MCF 10A (cell line): Measurements from ENCODE around the gene TMEM220. TPM values are rescaled to one million over a fixed set of nuclear protein-coding genes. Genes with fewer than 3 reads are reported as not detected.

Experiments used
- BruUV-seq: library from RNA; stranded (reverse); fragments of 400-500 nt; replicated peaks from 2 replicates; lab custom pipeline; 2021; lab: Mats Ljungman, UMichigan
- CTCF ChIA-PET: fragments of 300-600 bp; sonication (Branson Sonifier 250); formaldehyde crosslinking; extraction: SDS; loops from one replicate; lab custom pipeline; 2021; ENCODE audit warnings: antibody characterized with exemption, inconsistent platforms; lab: Yijun Ruan, JAX
- POLR2A ChIA-PET: fragments of 300-600, 350-650 bp; sonication (Branson Sonifier 250); formaldehyde crosslinking; extraction: SDS; loops from one replicate; lab custom pipeline; 2020; ENCODE audit warnings: antibody characterized with exemption, inconsistent platforms; lab: Yijun Ruan, JAX
- DNase-seq: peaks from one replicate; pipeline ENCODE4 v3.0.0-alpha.2; 2018; ENCODE audit not compliant: unreplicated experiment
- H3K27ac Mint-ChIP-seq: one replicate; pipeline ENCODE4 v1.8.0; 2022; ENCODE audit warnings: mild to moderate bottlenecking, low read depth, mixed read lengths; ENCODE audit not compliant: unreplicated experiment
- H3K27me3 Mint-ChIP-seq: one replicate; pipeline ENCODE4 v1.8.0; 2022; ENCODE audit warnings: mixed read lengths; ENCODE audit not compliant: insufficient read depth, unreplicated experiment
- H3K36me3 Mint-ChIP-seq: one replicate; pipeline ENCODE4 v1.8.0; 2022; ENCODE audit warnings: mild to moderate bottlenecking, moderate library complexity, mixed read lengths; ENCODE audit not compliant: insufficient read depth, unreplicated experiment
- H3K4me1 Mint-ChIP-seq: one replicate; pipeline ENCODE4 v1.8.0; 2022; ENCODE audit warnings: mixed read lengths; ENCODE audit not compliant: insufficient read depth, unreplicated experiment
- H3K4me3 Mint-ChIP-seq: one replicate; pipeline ENCODE4 v1.8.0; 2022; ENCODE audit warnings: mild to moderate bottlenecking, moderate library complexity, mixed read lengths; ENCODE audit not compliant: unreplicated experiment
- H3K9me3 Mint-ChIP-seq: one replicate; pipeline ENCODE4 v1.8.0; 2022; ENCODE audit warnings: mixed read lengths; ENCODE audit not compliant: unreplicated experiment
- CTCF ChIP-seq: fragments of 200-600 bp; IDR thresholded peaks from one replicate; pipeline ENCODE4 v1.8.0; 2022; ENCODE audit warnings: antibody characterized with exemption, mild to moderate bottlenecking; ENCODE audit not compliant: unreplicated experiment
- intact Hi-C: fragments of 100-400 bp; cut with micrococcal nuclease; formaldehyde crosslinking; loops from 2 replicates; pipeline ENCODE4 v1.14.1; 2022
- total RNA-seq: library from RNA; stranded (reverse); gene quantifications from 2 replicates; pipeline ENCODE4 v1.2.3, GENCODE V29; 2022

TMEM220 gene
- total RNA-seq, 1 experiment from 2014 or later: 1.1 TPM

GRCh38 chr17:10673312-10673711, 56.5 kb downstream of the TMEM220 start:
- Mint-ChIP-seq H3K27ac (no peak overlapping the region), H3K36me3 (peaks cover 12% of the 10 kb centered on the region), H3K9me3 (no peaks in the 10 kb centered on the region), H3K4me3 (no peak overlapping the region), H3K4me1 (no peaks in the 10 kb centered on the region), H3K27me3 (no peaks in the 10 kb centered on the region)
- no peak for DNase-seq
- no TSS peak for BruUV-seq
- POLR2A ChIA-PET: no interaction called here
- CTCF ChIA-PET: no interaction called here
- intact Hi-C loops: no loop called here
- TF ChIP-seq CTCF: no peak

- Mint-ChIP-seq H3K27me3 (no peaks in the 10 kb centered on the region), H3K9me3 (no peaks in the 10 kb centered on the region), H3K27ac (no peak overlapping the region), H3K4me1 (no peaks in the 10 kb centered on the region), H3K36me3 (no peaks in the 10 kb centered on the region), H3K4me3 (no peak overlapping the region)
- POLR2A ChIA-PET: no interaction called here
- BruUV-seq: no TSS peak
- CTCF ChIA-PET: interaction anchor here (0.7 kb wide), 1 partner anchor 18 kb away, joined by 3 read pairs; no protein-coding TSS in a partner anchor
- DNase-seq: no peak
- no peak for TF ChIP-seq CTCF
- intact Hi-C loops: no loop called here
These were observed 61.0 kb downstream of the TMEM220 start for GRCh38 chr17:10668775-10669174.

- Mint-ChIP-seq H3K4me1 (no peaks in the 10 kb centered on the region), H3K27me3 (no peaks in the 10 kb centered on the region), H3K9me3 (no peaks in the 10 kb centered on the region), H3K4me3 (no peak overlapping the region), H3K36me3 (no peaks in the 10 kb centered on the region), H3K27ac (no peak overlapping the region)
- intact Hi-C loops: no loop called here
- CTCF ChIA-PET: interaction anchor here (1.6 to 3.7 kb wide), 2 partner anchors 18 to 49 kb away, joined by 4 to 23 read pairs; no protein-coding TSS in a partner anchor
- DNase-seq: peak; percentile 6
- TF ChIP-seq CTCF: no peak
- BruUV-seq: no TSS peak
- POLR2A ChIA-PET: no interaction called here
These were observed 62.9 kb downstream of the TMEM220 start for GRCh38 chr17:10666906-10667305.

- H3K9me3 Mint-ChIP-seq: no peaks in the 10 kb centered on the region
- ChIA-PET CTCF (interaction anchor here (1.5 to 3.7 kb wide), 4 partner anchors 19 to 1271 kb away, joined by 3 to 23 read pairs (median 11); no protein-coding TSS in a partner anchor), POLR2A (no interaction called here)
- H3K4me1 Mint-ChIP-seq: no peaks in the 10 kb centered on the region
- no peaks in the 10 kb centered on the region for H3K36me3 Mint-ChIP-seq
- no peak for TF ChIP-seq CTCF
- no peaks in the 10 kb centered on the region for H3K27me3 Mint-ChIP-seq
- no TSS peak for BruUV-seq
- intact Hi-C loops: no loop called here
- H3K4me3 Mint-ChIP-seq: no peak overlapping the region
- H3K27ac Mint-ChIP-seq: no peak overlapping the region
- DNase-seq: no peak
These were observed 65.3 kb downstream of the TMEM220 start for GRCh38 chr17:10664571-10664970.

Other genes starting within 250 kb of the TMEM220 start
- not detected in 2 replicates for gene MYH1, start 211.5 kb downstream of the TMEM220 start, total RNA-seq
- gene MYH2, start 180.4 kb downstream of the TMEM220 start, total RNA-seq: not detected in 2 replicates
- gene MYH3, start 72.7 kb downstream of the TMEM220 start, total RNA-seq: 1.4 and 2.1 TPM in 2 replicates
- gene SCO1, start 32.5 kb downstream of the TMEM220 start, total RNA-seq: 55.8 and 58.8 TPM in 2 replicates
- gene ADPRM, start 32.4 kb downstream of the TMEM220 start, total RNA-seq: 8.2 and 9.8 TPM in 2 replicates
- gene TMEM238L, start 74.1 kb upstream of the TMEM220 start, total RNA-seq: not detected in 2 replicates
- gene PIRT, start 108.1 kb upstream of the TMEM220 start, total RNA-seq: not detected in 2 replicates